ENCODE data around the gene CPZ. TPM values are rescaled to one million over a fixed set of nuclear protein-coding genes. Genes with fewer than 3 reads are reported as not detected.
A peak's percentile ranks its signal among the peaks of the same experiment; 100 is the strongest.

CPZ gene
- polyA plus RNA-seq, 4 donors = 19.9 to 33.1 (median 20.1) TPM

DNA sequence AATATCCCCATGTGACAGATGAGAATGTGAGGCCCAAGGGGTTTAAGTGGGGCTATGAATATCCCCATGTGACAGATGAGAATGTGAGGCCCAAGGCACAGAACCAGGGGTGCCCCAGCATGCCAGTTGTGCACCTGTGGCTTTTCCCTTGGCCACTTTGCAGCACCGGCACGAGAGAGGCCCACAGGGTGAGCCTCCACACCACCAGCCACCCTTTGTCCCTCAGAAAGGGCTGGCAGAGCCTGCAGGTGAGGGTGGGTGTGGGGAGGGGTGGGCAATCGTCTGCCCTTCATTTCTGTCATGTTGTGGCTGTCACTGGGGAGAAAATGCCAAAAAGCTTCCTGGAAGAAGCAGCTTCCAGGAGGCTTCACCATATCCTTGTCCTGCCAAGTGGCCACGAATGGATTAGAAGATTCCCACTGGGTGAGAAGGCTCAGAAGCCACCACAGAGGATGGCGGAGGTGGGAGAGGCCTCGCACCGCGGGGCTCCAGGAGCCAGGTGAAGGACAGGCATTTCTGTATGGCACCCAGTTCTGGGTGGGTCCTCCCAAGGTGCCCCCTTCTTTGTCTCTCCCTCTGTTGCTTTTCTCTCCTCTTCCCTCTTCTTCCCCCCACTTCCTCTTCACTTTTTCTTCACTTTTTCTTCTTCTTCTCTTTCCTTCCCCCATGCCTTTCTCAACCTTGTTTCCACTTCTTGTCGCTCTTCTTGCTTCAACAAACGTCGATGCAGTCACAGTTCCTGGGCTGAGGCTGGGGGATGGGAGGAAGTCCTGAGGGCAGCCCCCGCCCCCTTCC, 12.8 kb upstream of the CPZ start:
- no peak for DNase-seq (ENCODE audit: low read depth in 4 of 4, low spot score in 3 of 4)

DNA sequence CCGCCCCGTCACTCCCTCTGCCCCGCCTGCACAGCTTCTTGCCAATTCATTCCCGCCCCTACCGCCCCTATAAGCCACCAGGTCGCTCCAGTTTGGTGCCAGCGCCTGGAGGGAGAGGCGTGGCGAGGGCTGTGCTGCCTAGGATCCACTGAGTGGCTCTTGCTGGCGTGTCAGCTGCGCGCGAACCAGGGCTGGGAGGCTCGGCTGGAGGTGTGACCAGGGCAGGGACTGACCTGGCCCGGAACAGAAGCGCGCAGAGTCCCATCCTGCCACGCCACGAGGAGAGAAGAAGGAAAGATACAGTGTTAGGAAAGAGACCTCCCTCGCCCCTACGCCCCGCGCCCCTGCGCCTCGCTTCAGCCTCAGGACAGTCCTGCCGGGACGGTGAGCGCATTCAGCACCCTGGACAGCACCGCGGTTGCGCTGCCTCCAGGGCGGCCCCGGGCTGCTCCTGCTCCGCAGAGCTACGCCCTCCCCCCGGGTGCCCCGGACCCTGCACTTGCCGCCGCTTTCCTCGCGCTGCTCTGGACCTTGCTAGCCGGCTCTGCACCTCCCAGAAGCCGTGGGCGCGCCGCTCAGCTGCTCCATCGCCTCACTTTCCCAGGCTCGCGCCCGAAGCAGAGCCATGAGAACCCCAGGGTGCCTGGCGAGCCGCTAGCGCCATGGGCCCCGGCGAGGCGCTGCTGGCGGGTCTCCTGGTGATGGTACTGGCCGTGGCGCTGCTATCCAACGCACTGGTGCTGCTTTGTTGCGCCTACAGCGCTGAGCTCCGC, 12.1 kb upstream of the CPZ start, which contains the start of gene GPR78:
GPR78 (plus strand) TSS at position 72 of the 773 bp plus-strand sequence; CDS start at position 663, 591 bp downstream.
- peak; percentile 65 to 77 (median 69) for DNase-seq (ENCODE audit: low read depth in 4 of 4, low spot score in 3 of 4)

DNA sequence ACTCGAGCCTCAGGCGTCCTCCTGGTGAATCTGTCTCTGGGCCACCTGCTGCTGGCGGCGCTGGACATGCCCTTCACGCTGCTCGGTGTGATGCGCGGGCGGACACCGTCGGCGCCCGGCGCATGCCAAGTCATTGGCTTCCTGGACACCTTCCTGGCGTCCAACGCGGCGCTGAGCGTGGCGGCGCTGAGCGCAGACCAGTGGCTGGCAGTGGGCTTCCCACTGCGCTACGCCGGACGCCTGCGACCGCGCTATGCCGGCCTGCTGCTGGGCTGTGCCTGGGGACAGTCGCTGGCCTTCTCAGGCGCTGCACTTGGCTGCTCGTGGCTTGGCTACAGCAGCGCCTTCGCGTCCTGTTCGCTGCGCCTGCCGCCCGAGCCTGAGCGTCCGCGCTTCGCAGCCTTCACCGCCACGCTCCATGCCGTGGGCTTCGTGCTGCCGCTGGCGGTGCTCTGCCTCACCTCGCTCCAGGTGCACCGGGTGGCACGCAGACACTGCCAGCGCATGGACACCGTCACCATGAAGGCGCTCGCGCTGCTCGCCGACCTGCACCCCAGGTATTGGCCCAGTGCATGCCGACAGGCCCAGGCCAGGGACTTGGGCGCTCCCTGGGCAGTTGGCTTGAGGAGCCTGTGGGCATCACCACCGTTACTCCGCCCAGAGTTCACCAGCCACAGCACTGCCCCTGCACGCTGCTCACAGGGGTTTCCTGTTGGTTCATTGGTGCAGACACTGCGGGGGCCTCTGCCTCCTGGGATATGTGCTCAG, 11.3 kb upstream of the CPZ start:
- no peak for DNase-seq (ENCODE audit: low read depth in 4 of 4, low spot score in 3 of 4)

DNA sequence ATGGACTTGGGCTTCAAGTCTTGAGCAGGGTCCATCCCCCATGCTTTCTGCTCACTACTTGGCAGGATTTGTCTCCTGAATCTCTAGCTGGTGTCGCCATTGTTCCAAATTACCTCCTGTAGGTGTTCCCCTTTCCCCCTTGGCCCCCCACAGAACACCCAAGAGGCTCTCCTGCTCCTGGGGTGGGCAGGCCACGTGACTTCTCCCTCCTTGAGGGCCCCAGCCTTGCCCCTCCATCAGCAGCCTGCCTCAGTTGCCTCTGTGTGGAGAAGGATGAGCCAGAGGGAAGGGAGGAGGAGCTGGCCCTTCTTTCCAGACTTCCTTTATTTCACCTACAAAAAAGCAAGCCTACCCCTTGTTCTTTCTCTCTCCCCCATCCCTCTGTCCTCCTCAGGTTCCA, 10.5 kb upstream of the CPZ start:
- DNase-seq (ENCODE audit: low read depth in 4 of 4, low spot score in 3 of 4) = no peak

DNA sequence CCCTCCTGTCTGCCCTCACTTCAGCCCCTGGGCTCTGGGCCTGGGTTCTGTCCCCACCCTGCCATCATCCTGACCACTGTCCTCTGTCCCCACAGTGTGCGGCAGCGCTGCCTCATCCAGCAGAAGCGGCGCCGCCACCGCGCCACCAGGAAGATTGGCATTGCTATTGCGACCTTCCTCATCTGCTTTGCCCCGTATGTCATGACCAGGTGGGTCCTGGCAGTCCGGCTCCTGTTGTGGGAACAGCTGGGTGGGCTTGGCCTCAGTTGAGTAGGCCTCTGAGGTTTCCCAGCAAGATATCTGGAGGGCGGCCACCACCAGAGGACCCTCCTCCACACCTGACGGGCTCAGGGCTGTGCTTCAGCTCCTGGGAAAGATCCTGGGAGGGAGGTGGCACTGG, 10.1 kb upstream of the CPZ start:
- DNase-seq (ENCODE audit: low read depth in 4 of 4, low spot score in 3 of 4) = no peak

DNA sequence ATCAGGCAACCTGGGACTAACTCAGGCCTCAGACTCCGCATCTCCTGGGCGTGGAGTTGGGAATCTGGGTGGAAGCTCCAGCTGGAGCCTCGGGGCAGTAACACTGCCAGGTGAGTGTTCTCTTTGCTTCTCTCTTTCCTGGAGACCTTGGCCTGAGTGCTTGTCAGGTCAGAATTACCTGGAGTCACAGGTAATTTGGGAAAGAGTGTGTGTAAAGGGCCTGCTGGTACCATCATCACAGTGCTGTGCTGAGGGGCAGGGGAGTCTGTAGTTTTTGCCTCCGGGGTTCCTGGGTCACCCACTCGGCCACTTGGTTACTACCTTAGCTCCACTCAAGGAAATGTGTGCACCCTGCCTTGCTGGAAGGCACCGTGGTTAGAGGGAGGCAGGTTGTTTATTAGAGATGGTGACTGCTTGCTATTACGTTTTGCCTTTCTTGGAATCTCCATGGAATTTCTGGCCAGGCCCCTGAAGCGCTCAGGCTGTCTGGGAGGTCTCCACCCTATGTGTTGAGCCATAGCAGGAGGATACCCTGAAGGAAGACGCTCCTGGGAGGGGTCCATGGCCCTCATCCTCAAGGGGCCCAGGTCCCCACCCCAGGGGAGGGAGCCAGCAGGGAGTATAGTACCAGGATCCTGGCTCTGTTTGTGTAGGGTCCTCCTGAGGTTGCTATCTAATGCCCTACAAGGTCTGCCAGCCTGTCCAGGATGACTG, 9.5 kb upstream of the CPZ start:
- no peak for DNase-seq (ENCODE audit: low read depth in 4 of 4, low spot score in 3 of 4)

DNA sequence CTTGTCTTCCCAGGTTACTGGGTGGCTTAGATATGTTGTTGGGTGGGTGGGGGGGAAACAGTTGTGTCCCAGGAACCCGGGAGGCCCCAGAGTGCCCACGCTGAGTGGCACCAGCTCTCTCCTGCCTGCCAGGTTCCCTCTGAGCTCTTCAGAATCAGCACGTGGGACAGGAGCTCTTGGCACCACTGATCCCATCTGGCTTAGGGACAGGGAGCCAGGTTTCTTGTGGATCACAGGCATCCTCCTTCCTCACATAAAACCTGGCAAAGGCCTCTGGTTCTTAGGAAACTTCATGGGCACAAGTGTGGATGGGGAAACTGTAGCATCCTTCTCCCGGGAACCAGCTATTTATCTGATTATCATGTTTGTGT, 8.9 kb upstream of the CPZ start:
- DNase-seq (ENCODE audit: low read depth in 4 of 4, low spot score in 3 of 4) = no peak

DNA sequence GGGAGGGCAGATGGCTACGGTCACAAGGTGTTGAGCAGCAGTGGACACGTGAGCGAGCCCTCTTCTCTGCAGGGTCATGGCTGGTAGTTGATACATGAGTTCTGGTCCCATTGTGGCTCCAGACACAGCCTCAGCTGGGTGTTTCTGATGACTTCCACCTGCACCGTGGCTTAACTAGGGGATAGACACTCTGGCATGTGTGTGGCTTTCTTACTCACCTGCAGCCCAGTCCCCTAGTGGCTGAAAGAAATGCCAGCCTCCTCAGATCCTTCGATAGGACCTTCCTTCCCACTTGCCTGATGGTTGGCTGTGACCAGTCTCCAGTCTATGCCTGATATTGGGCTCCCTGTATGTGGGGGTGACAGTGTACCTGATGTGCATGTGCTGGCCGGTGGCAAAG, 7.4 kb upstream of the CPZ start:
- no peak for DNase-seq (ENCODE audit: low read depth in 4 of 4, low spot score in 3 of 4)

DNA sequence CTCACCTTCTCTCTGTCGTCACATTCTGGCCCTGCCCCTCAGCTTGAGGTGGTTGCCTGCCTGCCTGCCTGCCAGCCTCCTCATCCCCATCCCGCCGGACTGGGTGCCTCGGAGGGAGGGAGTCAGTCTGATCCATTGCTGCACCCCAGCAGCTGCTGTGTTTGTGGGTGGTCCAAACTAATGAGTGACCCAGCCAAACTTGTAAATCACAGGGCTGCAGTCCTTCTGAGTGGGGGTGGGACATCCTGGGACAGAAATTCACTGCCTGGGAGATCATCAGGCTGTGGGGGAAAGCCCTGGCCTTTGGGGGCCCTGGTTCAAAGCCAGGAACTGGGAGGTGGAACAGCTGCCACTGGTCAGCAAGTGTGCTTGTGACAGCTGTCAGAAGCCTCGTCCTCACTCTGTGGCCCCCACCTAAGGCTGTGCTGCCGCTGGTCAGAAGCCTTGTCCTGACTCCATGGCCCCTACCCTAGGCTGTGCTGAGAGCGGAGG, 6.8 kb upstream of the CPZ start:
- DNase-seq (ENCODE audit: low read depth in 4 of 4, low spot score in 3 of 4) = peak in 1 of 4 donors; percentile 54

DNA sequence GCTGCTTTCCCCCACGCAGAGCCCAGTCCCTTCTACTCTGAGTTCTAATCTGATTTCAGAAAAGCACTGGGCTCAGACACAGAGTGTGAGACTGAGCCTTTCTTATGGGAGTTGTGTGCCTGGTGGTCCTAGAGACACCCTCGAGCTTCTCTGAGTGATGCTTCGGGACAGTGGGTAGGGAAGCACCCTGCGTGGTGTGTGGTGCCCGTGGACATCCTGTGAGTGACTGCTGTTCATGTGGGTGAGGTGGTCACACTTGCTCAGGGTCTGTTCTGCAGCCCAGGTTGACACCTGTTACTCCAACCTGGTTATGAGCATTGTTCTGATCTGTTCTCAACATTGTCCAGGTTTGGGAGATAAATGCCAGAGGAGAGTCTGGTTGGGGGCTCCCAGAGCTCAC, 6.3 kb upstream of the CPZ start:
- DNase-seq (ENCODE audit: low read depth in 4 of 4, low spot score in 3 of 4) = no peak

DNA sequence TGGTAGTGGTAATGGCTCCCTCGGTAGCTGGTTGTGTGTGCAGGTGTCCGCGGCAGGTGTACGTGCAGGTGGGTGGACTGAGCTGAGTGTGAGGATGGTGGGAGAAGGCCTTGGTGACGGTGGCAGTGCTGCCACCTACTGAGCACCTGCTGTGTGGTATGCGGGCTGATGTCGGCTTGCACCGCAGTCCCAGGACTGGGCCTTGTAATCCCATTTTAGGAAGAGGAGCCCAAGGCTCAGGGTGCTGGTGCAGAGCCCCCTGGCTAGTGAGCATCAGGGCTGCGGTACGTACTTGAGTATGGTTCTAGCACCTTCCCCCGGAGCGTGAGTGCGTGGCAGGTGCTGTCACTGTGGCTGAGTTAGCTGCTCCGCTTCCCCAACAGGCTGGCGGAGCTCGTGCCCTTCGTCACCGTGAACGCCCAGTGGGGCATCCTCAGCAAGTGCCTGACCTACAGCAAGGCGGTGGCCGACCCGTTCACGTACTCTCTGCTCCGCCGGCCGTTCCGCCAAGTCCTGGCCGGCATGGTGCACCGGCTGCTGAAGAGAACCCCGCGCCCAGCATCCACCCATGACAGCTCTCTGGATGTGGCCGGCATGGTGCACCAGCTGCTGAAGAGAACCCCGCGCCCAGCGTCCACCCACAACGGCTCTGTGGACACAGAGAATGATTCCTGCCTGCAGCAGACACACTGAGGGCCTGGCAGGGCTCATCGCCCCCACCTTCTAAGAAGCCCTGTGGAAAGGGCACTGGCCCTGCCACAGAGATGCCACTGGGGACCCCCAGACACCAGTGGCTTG, 5.7 kb upstream of the CPZ start:
- no peak for DNase-seq (ENCODE audit: low read depth in 4 of 4, low spot score in 3 of 4)

DNA sequence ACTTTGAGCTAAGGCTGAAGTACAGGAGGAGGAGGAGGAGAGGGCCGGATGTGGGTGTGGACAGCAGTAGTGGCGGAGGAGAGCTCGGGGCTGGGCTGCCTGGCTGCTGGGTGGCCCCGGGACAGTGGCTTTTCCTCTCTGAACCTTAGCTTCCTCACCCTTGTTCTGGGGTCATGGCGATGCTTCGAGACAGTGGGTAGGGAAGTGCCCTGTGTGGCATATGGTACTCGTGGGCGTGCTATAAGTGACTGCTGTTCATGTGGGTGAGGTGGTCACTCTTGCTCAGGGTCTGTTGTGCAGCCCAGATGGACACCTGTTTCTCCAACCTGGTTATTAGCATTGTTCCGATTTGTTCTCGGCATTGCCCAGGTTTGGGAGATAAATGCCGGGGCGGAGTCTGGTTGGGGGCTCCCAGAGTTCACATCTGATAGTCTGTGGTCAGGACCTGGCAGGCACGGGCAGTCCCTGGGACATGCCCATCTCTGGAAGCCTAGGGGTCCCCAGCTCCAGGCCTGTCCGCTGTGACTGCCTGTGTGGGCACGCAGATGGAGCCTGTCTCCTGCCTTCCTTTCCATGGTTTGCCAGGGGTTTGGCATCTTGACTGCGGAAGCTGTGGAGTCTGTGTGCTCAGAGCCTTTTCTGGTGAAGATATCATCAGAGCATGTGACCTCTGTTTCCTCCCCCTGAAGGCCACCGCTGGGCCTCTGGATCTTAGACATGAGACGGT, 4.9 kb upstream of the CPZ start:
- DNase-seq (ENCODE audit: low read depth in 4 of 4, low spot score in 3 of 4) = no peak

DNA sequence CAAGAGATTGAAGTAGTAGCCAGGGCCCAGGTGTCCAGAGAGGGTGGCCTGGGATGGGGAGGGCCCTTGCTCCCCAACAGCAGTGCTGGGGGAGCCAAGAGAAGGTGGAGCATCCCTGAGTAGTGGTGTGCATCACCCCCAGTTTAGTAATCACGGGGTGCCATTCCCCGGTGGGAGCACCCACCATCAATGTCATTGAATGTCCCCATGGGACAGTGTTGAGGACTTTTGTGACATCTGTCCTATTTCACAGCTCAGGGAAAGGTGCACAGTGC, 4.4 kb upstream of the CPZ start:
- DNase-seq (ENCODE audit: low read depth in 4 of 4, low spot score in 3 of 4) = no peak

DNA sequence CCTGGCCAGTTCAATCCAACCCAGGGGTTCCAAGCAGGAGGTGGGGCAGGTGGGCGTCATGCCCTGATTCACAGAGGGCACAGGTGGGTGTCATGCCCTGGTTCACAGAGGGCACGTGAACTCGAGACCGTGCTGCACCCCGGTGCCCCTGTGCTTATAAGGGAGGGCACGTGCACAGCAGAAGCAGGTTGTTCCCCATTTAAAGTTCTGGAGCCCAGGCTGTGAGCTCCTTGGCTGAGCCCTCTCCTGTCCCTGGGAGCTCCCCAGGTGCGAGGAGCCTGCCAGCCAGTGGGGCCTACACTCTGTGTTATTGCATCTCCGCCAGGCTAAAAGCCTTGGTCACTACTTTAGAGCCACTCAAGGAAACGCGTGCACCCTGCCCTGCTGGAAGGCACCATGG, 3.2 kb upstream of the CPZ start:
- DNase-seq (ENCODE audit: low read depth in 4 of 4, low spot score in 3 of 4) = no peak

DNA sequence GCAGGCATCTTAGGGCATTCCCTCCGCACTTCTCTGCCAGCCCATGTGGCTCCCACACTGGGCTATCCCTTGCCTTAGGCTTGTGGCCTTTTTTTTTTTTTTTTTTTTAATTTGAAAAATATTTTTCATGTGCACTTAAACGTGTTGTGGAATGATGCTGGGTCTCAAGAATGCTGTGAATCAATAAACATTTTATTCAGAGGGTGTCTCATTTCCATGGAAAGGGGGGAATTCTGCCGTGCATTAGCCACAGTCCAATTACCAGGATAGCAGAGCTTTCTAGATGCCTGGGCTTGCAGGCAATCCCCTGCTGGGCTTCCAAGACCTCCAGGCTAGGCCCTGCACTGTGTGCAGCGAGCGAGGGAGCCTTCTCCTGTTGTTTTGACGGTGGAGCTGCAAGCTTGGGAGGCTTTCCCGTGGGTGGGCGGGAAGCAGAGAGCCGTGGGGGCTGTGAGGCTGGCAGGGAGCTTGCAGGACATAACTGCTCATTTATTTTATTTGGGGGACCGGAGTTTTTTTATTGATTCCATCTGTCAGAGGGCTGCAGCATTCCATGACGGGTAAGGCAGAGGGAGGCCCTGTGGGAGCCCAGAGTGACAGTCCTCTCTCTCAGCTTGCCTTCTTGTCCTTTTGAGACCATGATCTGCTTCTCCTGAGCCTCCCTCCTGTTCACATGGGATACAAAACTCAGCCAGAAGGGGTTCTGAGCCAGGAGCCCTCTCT, 2.6 kb upstream of the CPZ start:
- no peak for DNase-seq (ENCODE audit: low read depth in 4 of 4, low spot score in 3 of 4)

DNA sequence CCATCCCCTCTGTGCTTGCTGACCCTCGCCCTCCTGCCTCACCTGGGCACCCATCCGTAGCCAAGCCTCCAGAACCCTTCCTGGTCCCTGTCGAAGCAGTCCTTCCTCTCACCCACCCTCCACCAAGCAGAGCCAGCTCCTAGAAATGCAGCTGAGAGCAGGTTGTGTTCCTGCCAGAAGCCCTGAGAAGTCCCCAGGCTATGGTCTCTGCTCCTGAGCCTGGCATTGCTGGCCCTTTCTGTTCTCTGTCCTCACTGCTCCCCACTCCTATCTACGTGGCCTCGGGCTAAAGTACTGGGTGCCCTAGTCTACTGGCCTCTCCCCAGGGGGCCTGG, 2.1 kb upstream of the CPZ start:
- no peak for DNase-seq (ENCODE audit: low read depth in 4 of 4, low spot score in 3 of 4)

DNA sequence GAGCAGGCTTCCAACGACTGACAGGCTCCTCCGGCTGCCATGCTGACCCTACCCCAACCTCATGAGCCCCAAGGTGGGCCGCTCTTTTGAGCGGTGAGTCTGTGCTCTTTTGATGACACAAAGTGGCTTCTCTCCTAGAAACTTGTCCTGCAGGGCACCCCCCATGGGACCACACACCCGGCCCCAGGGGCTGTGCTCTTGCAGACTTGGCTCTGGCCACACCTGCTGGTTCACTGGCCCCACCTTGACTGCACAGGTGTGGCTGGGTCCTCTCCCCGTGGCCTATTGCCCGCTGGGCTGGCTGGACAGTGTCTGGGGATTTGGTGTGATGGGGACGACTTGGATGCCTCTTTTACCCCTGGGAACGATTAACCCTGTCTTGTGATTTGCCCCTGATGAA, 1.5 kb upstream of the CPZ start:
- no peak for DNase-seq (ENCODE audit: low read depth in 4 of 4, low spot score in 3 of 4)

DNA sequence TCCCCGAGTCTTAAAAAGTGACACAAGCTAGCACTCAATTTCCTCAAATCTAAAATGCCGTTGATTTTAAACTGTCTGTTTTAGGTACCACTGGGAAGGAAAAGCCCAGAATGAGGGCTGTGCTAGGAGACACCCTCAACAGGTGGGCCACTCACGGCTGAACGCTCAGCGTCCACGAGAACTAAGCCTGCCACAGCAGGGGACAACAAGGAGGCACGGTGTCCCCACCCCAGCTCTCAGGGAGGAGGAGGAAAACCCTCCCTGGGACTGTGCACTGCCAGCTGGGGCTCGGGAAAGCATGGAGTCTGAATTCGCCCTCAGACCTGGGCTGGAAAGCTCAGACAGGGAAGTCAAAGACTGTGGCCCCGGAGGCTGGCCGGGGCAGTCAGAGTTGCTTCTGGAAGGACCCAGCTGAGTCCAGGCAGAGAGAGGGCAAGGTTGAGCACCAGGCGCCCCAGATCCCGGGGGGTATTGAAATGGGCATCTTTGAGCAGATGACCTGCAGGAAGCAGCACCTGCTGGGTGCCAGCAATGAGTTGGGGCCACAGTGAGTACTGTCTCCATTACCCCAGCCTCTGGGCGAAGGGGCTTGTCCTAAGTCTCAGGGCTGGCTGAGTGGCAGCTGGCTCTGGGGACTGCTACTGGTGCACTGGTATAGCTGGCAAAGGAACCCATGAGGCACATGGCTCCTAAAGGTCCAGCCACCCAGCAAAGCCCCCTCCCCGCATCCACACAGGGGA, 769 bp upstream of the CPZ start:
- no peak for DNase-seq (ENCODE audit: low read depth in 4 of 4, low spot score in 3 of 4)

Measured in right renal pelvis (tissue), 4 donors.